Stimulated activated CD8-positive, alpha-beta memory T cell treated with anti-CD3 and anti-CD28 coated beads, Interleukin-4, amount 100 ng/mL, for 4 hours (primary cell): ENCODE data around the gene CEP112.

Experiments used
- DNase-seq, 2 donors: peaks; one replicate each; pipeline ENCODE4 v3.0.0-alpha.2; 2020; ENCODE audit warnings: low read depth in 2 of 2, low spot score in 1 of 2

The CEP112 gene

DNA sequence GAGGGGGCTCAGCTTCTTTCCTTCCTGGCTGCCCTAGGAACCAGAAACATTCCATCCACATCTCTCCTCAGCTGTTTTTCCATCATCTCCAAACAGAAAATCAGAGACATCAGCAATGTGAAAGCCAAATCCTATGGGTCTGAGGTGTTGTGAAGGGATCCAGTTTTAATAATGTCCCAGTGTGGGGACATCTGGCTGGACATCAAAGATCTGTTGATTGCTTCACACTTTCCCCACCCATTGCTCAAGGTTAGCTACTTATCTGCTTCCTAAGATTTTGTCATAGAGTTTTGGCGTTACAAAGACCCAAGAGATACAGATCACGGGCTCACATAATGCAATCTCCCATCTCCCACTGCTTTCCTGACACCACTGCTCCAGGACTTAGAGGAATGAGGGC is 582.6 kb downstream of the CEP112 start:
- DNase-seq: no peak

DNA sequence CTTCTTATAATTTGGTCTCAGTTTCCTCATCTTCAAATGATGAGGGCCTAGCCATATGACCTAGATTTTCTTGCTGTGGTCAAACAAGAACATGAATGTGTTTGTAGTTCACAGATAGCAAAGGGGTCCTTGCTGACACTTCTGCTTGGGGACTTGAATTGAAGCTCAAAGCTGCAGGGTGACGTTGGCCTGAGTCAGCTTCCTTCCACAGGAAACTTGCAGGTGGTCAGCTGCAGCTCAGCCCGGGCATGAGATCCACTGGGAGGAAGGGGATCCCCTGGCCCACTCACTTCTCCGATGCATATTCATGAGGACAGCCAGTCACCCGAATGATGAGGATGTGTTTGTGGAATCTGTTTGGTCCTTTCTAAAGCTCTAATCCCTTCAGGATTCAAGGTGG is 587.9 kb downstream of the CEP112 start:
- DNase-seq: no peak

DNA sequence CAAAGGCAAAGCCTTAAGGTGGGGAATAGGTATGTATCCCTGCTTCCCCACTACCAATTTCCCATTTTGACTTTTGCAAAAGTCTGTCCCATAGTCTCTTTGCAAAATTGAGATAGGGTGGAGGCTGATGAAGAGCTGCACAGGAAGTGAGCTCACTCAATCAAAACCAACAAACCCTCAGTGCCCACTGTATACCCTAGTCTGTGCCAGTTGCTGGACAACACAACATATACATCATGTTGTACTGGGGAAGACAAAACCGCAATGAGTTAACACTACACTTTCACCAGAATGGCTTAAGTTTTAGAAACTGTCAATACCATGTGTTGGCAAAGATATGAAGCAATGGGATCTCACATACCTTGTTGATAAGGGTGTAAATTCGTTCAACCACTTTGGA is 590.1 kb downstream of the CEP112 start:
- no peak for DNase-seq

DNA sequence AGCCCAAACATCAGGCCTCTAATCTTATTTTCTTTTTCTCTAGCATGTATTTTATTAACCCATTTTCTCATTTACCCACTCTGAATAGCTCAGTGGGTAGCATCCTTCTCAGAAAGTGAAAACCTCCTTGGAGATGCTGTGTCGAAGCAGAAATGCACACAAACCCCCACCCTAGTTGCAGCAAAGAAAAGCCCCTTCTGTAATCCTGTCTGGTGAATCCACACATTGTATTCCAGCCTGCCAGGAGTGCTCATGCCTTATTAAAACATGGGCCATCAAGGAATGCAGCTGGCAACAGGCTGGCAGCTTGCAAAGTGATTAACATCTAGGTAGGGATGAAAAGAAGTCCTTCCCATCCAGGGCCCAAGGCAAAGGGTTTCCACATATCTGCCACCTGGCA is 590.8 kb downstream of the CEP112 start:
- no peak for DNase-seq

DNA sequence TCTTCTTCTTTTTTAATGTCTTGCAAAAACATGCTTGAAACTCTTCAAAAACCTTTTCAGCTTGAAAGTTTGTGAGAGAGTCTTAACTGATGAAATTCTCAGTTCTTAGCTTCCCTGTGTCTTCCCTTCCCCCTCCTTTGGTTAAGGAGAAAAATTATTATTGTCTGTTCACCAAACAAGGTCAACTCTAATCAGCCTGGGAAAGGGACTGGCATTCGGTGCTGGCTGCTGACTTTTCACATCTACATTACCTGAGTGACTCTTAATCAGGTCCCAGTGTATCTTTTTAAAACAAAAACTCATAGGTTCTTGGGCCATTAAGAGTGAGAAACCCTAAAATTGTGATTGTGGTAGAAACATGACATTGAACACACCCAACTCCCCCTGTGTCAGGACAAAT is 591.4 kb downstream of the CEP112 start:
- no peak for DNase-seq

DNA sequence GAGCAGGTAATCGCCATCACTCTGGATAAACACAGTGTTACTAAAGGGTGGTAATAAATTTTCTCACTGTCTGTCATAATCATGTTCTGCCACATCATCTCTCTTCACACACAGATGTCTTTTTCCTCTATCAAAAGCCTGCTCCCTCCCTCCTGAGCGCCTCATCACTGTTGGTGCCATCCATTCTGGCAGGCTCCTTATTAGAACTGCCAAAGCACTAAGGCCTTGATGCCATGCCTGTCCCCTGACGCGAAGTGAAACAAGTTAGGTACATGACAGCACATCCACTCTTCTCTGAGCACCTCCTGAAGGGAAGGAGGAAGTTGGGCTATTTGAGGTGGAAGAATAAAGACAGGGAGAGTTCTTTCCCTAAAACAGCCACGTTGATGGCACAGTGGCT is 592.3 kb downstream of the CEP112 start:
- no peak for DNase-seq

DNA sequence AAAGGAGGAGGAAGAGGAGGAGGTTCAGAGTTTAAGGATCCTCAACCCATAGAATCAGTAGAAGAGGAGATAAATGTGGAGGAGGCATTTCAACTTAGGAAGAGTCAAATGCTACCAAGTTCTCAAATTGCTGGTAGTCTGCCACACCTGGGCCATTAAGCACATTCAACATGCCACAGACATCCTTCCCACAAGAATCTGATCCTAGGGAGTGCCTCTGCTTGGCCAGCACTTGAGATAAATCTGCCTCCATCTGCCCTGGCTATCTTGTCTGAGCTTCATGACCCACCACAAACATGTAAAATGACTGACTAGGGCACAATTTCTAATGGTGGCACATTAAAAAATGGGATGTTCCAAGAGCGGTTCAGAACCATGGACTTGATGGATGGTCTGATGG is 593.2 kb downstream of the CEP112 start:
- DNase-seq: no peak

DNA sequence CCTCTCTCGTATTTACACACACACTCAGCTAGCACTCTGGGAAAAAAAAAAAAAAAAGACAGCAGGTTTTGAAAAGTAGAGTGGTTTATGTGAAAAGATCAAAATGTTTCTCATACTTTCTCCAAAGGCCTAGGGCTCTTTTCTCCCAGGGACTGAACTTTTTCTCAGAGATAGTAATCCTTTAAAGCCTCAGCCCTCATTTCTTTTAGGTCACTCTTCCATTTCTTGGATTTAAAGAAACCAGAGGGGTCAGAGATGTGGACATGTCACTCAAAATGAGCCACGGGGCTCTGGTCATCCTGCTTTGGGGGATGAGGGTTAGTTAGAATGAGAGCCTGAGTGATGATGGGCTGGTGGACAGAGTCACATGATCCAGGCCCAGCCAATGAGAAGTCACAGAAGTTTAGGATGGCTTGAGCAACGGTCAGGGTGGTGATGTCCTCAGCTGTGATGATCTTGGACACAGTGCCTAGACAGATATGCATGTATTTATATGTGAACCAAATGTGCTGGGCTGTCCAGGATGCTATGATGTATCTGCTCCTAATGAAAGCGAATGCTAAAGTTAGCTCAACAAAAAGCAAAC is 596.8 kb downstream of the CEP112 start:
- DNase-seq: no peak

DNA sequence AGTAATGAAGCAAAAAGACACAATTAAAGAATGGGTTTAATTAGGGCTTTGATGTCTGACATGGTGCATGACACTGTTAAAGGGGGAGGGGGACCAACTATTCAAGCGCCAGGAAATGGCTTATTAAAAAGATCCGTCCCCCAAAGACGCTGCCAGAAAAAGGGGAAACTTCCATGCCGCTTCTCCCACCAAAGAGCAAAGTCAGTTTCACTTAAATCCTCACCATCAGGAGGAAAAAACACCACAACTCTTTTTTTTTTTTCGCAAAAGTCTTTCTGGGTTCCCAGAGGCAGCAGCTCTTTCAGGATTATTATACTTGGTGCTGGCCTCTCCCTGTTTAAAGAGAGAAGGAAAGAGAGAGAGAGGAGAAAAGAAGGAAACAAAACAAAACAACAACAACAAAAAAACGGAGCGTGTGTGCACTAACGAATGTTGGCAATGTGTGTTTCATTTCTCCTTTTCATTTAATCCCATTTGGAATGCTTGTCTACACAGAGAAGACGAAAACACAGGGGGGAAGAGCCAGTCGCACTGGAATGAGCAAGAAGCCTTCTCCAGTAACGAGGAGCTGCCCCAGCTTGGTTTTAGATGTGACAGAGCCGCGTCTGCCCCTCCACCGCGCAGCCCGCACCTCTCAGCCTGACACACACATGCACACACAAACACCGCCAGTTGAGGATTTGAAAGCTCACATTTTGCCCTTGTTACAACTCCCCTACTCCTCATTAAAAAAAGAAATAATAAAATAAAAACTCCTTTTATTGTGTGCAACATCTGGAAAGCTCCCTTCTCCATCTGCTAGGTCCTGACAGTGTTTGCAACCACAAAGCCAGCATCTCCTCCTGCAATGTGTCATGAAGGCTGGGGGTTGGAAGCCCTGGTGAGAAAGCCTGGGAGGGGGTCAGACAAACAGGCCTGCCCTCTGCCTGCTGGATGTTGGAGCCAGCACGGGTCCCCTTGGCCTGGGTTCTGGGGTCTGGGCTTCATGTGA is 597.8 kb downstream of the CEP112 start:
- DNase-seq: no peak

DNA sequence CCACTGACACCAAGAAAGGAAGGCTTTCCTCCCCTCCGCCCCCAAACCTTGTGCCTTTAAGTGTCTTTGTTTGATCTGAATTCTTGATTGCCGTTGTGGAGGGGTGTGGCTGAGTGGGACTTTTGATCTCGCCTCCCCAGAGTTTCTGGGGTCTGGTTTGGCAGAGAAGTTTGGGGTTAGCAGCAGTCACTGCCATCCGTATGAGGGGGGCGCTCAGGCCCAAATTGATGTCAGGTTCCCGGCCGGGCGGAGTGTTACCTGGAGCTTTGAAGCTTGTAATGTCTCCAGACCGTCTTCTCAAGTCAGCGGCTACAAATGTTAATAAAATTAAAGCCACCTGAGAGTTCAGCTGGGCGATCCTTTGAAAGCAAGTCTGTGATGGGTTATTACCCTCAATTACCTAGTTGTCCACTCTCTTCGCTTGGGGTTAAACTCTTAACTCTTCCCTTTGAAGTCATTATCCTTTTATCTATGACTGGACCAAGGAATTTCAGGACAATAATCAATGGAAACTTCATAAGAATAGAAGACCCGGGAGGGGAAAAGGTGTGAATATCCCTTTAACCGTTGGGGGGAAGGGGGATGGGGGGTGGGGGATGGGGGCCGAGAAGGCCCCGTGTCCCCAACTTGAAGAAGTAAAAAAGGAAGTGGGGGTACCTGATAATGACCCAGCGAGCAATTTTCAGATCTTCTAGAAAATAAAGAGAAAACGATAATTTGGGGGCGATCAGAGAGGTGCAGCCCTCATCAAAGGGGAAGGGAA is 598.7 kb downstream of the CEP112 start:
- no peak for DNase-seq

DNA sequence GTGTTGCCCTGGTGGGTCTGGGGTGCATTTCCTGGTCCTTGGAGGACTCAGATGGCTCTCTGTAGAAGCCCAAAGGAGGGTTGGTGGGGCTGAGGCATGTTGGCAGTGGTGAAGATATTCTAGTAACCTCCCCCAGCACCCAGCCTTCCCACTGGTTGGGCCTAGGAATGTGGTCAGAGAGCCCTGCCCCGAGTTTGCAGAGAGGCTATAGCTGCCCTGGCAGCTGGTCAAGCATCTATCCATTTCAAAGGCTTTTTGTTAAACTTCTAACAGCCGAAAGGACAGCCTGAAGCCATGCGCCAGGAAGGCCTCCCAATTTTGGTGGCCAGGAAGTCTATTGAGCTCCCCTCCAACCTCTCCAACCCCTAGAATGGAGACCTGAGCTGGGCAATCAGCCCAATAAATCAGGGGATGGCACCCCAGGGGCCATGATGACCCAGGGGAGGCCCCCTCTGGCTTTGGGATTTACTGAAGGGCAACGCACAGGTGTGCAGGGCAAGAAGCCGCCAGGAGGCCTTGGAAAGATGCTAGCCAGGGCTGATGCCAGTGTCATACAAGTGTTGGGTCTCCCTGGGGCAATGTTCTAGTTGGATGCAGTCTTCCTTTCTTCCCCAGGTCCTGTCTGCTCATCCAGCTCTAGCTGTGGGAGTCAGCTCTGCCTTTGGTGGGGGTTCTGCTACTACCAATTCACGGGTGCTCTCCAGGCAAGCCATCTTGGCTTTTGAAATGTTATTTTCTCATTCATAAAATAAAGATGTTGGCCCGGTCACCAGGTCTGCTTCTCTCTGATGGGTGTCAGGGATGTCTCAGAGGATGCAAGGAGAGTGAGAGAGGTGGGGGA is 599.6 kb downstream of the CEP112 start:
- no peak for DNase-seq

DNA sequence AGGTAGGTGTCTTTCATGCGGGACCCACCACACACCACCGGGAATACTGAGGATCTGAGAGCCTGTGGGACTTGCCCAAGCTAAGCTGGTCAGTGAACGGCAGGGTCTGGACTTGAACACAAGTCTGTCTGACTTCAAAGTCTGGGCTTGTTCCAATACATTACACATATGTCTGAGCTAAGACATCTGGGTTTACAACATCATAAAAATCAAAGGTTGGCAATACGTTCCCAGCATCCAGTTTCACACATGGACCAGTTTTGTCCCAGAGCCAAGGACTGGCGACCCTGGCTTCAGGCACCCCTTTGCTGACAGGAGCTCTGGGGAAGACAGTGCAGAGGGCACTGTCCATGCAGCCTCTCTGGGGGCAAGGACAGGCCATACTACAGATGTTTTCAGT is 602.6 kb downstream of the CEP112 start:
- no peak for DNase-seq

DNA sequence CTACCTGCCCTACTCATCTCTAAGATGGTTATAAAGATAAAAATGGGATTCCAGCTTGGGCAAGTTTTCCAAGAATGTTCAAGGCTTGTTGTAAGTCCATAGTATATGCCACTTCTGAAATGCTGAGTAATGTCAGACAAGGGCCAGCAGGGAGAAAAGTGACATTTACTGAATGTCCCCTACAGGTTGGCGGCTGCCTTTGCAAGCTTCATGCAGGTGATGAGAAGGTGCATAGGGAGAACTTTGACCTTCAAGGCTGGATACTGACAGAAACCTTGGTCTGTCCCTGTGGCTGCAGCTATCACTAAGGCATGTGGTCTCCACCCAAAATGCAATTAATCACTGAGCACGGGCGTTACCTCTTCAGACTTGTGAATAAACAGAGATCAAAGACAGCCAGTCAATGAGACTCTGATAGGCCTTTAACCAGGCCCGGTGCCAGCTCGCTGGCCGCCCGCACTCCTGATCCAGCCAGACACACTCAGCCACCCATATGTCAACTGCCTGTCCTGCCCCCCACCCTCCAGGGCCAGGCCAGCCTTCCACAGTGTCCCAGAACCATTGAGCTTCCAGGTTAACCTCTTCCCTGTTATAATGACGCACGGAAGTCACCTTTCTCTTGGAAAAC is 603.6 kb downstream of the CEP112 start:
- no peak for DNase-seq

DNA sequence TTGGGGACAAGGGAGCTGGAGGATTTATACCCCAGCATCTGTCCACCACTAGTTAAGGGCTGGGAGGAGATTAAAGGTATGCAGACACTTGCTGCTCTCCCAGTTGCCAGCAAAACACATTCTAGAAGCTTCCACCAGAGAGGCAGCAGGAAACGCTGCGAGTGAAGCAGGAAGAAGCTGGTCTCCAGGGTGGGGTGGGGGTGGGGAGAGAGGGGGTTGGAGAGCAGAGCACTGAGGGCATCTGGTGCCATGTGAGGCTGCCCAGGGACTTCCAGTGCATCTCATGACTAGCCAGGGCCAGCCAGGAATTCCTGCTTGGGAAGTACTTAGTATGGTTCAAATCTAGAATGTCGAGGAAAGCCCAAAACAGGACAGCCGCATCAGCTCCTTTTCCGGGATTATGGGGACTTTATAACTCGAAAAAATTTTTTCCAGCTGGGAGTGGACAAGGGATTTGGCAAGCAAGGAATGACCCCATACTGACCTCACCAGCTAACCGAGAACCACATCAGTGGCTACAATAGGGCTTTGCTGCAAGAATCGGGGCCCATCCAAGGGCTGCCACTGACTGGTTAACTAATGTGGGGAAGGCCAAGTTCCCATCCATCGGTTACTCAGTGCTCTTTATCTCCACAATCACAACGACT is 604.3 kb downstream of the CEP112 start:
- no peak for DNase-seq

DNA sequence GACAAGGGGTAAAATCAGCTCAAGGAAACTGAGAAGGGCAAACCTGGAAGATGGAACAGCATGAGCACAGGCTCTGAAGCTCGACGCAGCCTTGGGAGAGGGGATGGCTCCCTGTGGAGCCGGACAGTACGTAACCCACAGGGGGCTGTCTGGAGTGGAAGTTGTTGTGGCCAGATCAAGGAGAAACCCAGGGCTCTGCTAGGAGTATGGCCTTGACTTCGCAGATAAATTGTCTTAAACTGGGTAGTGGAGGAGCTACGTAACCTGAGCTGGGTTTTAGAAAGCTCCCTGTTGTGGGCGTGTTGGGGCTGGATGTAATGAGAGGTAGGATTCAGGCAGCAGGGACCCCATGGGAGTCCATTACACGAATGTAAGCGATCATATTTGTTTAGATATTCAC is 605.0 kb downstream of the CEP112 start:
- no peak for DNase-seq
